Mesendoderm (in vitro differentiated cells): Measurements from ENCODE around the gene DAG1.

ENCODE experiments used
- DNase-seq: peaks from one replicate; pipeline ENCODE4 v3.0.0; 2013
- H2AK5ac ChIP-seq: 2 replicates; pipeline ENCODE4 v1.6.1; 2013; ENCODE audit warnings: low read length, inconsistent platforms
- H2BK120ac ChIP-seq: 2 replicates; pipeline ENCODE4 v1.6.1; 2013; ENCODE audit warnings: low read depth, mild to moderate bottlenecking, low read length, moderate library complexity, mixed read lengths
- H2BK15ac ChIP-seq: replicated peaks from 2 replicates; pipeline ENCODE4 v1.6.1; 2013; ENCODE audit warnings: low read depth, mild to moderate bottlenecking, moderate library complexity
- H2BK5ac ChIP-seq: 2 replicates; pipeline ENCODE4 v1.6.1; 2013; ENCODE audit warnings: low read length, inconsistent platforms
- H3K18ac ChIP-seq: 2 replicates; pipeline ENCODE4 v1.6.1; 2013; ENCODE audit warnings: mild to moderate bottlenecking, low read length, mixed read lengths
- H3K23ac ChIP-seq: one replicate; pipeline ENCODE4 v1.6.1; 2013; ENCODE audit warnings: low read length
- H3K27ac ChIP-seq: 2 replicates; pipeline ENCODE4 v1.5.1; 2013; ENCODE audit warnings: low read depth, mild to moderate bottlenecking, inconsistent platforms, low read length, moderate library complexity
- H3K27me3 ChIP-seq: 2 replicates; pipeline ENCODE4 v1.6.1; 2013; ENCODE audit warnings: low read length, control low read depth, mild to moderate bottlenecking, inconsistent platforms; ENCODE audit not compliant: insufficient read depth, poor library complexity
- H3K36me3 ChIP-seq: 2 replicates; pipeline ENCODE4 v1.6.1; 2013; ENCODE audit warnings: low read length, inconsistent platforms; ENCODE audit not compliant: control insufficient read depth, insufficient read depth
- H3K4ac ChIP-seq: one replicate; pipeline ENCODE4 v1.6.1; 2013; ENCODE audit warnings: low read depth, mild to moderate bottlenecking, low read length, moderate library complexity
- H3K4me1 ChIP-seq: 2 replicates; pipeline ENCODE4 v1.6.1; 2013; ENCODE audit warnings: low read depth, low read length, inconsistent platforms; ENCODE audit not compliant: control insufficient read depth
- H3K4me2 ChIP-seq: 2 replicates; pipeline ENCODE4 v1.6.1; 2013; ENCODE audit warnings: low read length
- H3K4me3 ChIP-seq: 2 replicates; pipeline ENCODE4 v1.5.1; 2013; ENCODE audit warnings: mild to moderate bottlenecking, low read length
- H3K56ac ChIP-seq: one replicate; pipeline ENCODE4 v1.6.1; 2013; ENCODE audit warnings: low read length
- H3K79me1 ChIP-seq: 2 replicates; pipeline ENCODE4 v1.6.1; 2013; ENCODE audit warnings: low read length, inconsistent platforms
- H3K79me2 ChIP-seq: 2 replicates; pipeline ENCODE4 v1.6.1; 2013; ENCODE audit warnings: mild to moderate bottlenecking, low read length; ENCODE audit not compliant: control insufficient read depth, insufficient read depth
- H3K9ac ChIP-seq: 2 replicates; pipeline ENCODE4 v1.6.1; 2013; ENCODE audit warnings: low read length, inconsistent platforms
- H4K5ac ChIP-seq: one replicate; pipeline ENCODE4 v1.6.1; 2013; ENCODE audit warnings: low read length
- H4K8ac ChIP-seq: one replicate; pipeline ENCODE4 v1.6.1; 2013; ENCODE audit warnings: low read depth, mild to moderate bottlenecking, control low read depth, low read length, moderate library complexity
- WGBS: extraction: QIAGEN DNeasy Blood & Tissue Kit; methylation state at CpG from one replicate; pipeline ENCODE4 v1.1.7; 2013; ENCODE audit warnings: low lambda C conversion rate, missing lambda C conversion rate; ENCODE audit not compliant: insufficient coverage; ENCODE audit errors: extremely low coverage; 5-methylcytosine and 5-hydroxymethylcytosine counted together

The DAG1 gene

GRCh38 chr3:49523756-49524747 is 54.0 kb downstream of the DAG1 start:
- H3K4me1 ChIP-seq: no peaks in the 10 kb centered on the region

GRCh38 chr3:49529567-49529966 is 59.5 kb downstream of the DAG1 start:
- no peak overlapping the region for H3K4me2 ChIP-seq
- no peak overlapping the region for H2BK5ac ChIP-seq
- H3K27ac ChIP-seq: no peak overlapping the region
- H3K27me3 ChIP-seq: no peaks in the 10 kb centered on the region
- H4K8ac ChIP-seq: no peak overlapping the region
- H3K79me2 ChIP-seq: no peaks in the 10 kb centered on the region
- H2BK15ac ChIP-seq: no peak overlapping the region
- no peak for DNase-seq
- no peak overlapping the region for H2AK5ac ChIP-seq
- H3K4me3 ChIP-seq: no peak overlapping the region
- no peak overlapping the region for H2BK120ac ChIP-seq
- H3K9ac ChIP-seq: no peak overlapping the region
- H3K56ac ChIP-seq: no peak overlapping the region
- H4K5ac ChIP-seq: no peak overlapping the region
- H3K79me1 ChIP-seq: peaks cover 2% of the 10 kb centered on the region
- no peak overlapping the region for H3K23ac ChIP-seq
- no peaks in the 10 kb centered on the region for H3K4me1 ChIP-seq
- no peak overlapping the region for H3K18ac ChIP-seq
- no peak overlapping the region for H3K4ac ChIP-seq
- H3K36me3 ChIP-seq: peaks cover 18% of the 10 kb centered on the region

More at GRCh38 chr3:49523756-49524747, 54.0 kb downstream of the DAG1 start:
- H3K4me2 ChIP-seq: no peak overlapping the region
- no peak for DNase-seq
- no peak overlapping the region for H3K9ac ChIP-seq
- no peak overlapping the region for H3K56ac ChIP-seq
- H2BK15ac ChIP-seq: no peak overlapping the region
- no peak overlapping the region for H2AK5ac ChIP-seq
- peaks cover 9% of the 10 kb centered on the region for H3K79me1 ChIP-seq
- H2BK5ac ChIP-seq: no peak overlapping the region
- no peaks in the 10 kb centered on the region for H3K36me3 ChIP-seq
- no peaks in the 10 kb centered on the region for H3K27me3 ChIP-seq
- H3K18ac ChIP-seq: no peak overlapping the region
- H3K4me3 ChIP-seq: no peak overlapping the region
- WGBS: no CpG with 5 or more reads among the region's 5 CpGs
- no peak overlapping the region for H2BK120ac ChIP-seq
- H3K79me2 ChIP-seq: no peaks in the 10 kb centered on the region
- no peak overlapping the region for H3K27ac ChIP-seq
- no peak overlapping the region for H3K4ac ChIP-seq
- no peak overlapping the region for H3K23ac ChIP-seq
- no peak overlapping the region for H4K5ac ChIP-seq
- H4K8ac ChIP-seq: no peak overlapping the region

GRCh38 chr3:49530231-49530630 is 60.2 kb downstream of the DAG1 start:
- no peak overlapping the region for H3K56ac ChIP-seq
- no peaks in the 10 kb centered on the region for H3K79me2 ChIP-seq
- no peak overlapping the region for H2BK15ac ChIP-seq
- peaks cover 18% of the 10 kb centered on the region for H3K36me3 ChIP-seq
- H3K27me3 ChIP-seq: no peaks in the 10 kb centered on the region
- no peak overlapping the region for H4K8ac ChIP-seq
- no peaks in the 10 kb centered on the region for H3K4me1 ChIP-seq
- H3K79me1 ChIP-seq: peaks cover 2% of the 10 kb centered on the region
- no peak overlapping the region for H3K9ac ChIP-seq
- DNase-seq: peak; percentile 28
- H4K5ac ChIP-seq: no peak overlapping the region
- no peak overlapping the region for H2AK5ac ChIP-seq
- no peak overlapping the region for H3K18ac ChIP-seq
- no peak overlapping the region for H2BK5ac ChIP-seq
- H3K4ac ChIP-seq: no peak overlapping the region
- WGBS: no CpG with 5 or more reads among the region's 5 CpGs
- no peak overlapping the region for H2BK120ac ChIP-seq
- H3K27ac ChIP-seq: no peak overlapping the region
- H3K4me3 ChIP-seq: no peak overlapping the region
- H3K23ac ChIP-seq: no peak overlapping the region
- H3K4me2 ChIP-seq: no peak overlapping the region

GRCh38 chr3:49530701-49531100 is 60.6 kb downstream of the DAG1 start:
- H3K4me2 ChIP-seq: no peak overlapping the region
- H3K23ac ChIP-seq: no peak overlapping the region
- no peak overlapping the region for H3K4ac ChIP-seq
- H2BK15ac ChIP-seq: no peak overlapping the region
- no peak overlapping the region for H3K4me3 ChIP-seq
- H3K79me1 ChIP-seq: peaks cover 2% of the 10 kb centered on the region
- H3K27ac ChIP-seq: no peak overlapping the region
- no peak overlapping the region for H2BK5ac ChIP-seq
- H4K5ac ChIP-seq: no peak overlapping the region
- peaks cover 18% of the 10 kb centered on the region for H3K36me3 ChIP-seq
- no peak overlapping the region for H2BK120ac ChIP-seq
- no peak overlapping the region for H3K18ac ChIP-seq
- H3K56ac ChIP-seq: no peak overlapping the region
- no peak overlapping the region for H2AK5ac ChIP-seq
- no peak overlapping the region for H3K9ac ChIP-seq
- H3K79me2 ChIP-seq: no peaks in the 10 kb centered on the region
- H3K4me1 ChIP-seq: no peaks in the 10 kb centered on the region
- no peak overlapping the region for H4K8ac ChIP-seq
- H3K27me3 ChIP-seq: no peaks in the 10 kb centered on the region
- DNase-seq: no peak
- WGBS: no CpG with 5 or more reads among the region's 8 CpGs

- DNase-seq: no peak
- Histone ChIP-seq H3K27me3 (no peaks in the 10 kb centered on the region), H3K27ac (no peak overlapping the region), H2AK5ac (no peak overlapping the region), H3K9ac (no peak overlapping the region), H3K4me3 (no peak overlapping the region), H3K4ac (no peak overlapping the region), H3K79me2 (no peaks in the 10 kb centered on the region), H3K4me2 (no peak overlapping the region), H3K18ac (no peak overlapping the region), H2BK5ac (no peak overlapping the region), H3K4me1 (no peaks in the 10 kb centered on the region), H3K23ac (no peak overlapping the region), H3K79me1 (peaks cover 2% of the 10 kb centered on the region), H2BK15ac (no peak overlapping the region), H4K5ac (no peak overlapping the region), H4K8ac (no peak overlapping the region), H2BK120ac (no peak overlapping the region), H3K36me3 (peaks cover 18% of the 10 kb centered on the region), H3K56ac (no peak overlapping the region)
- WGBS: no CpG with 5 or more reads among the region's 10 CpGs
Observed at GRCh38 chr3:49531218-49531617, 61.2 kb downstream of the DAG1 start.
